Naive thymus-derived CD4-positive, alpha-beta T cell (primary cell): ENCODE measurements around the gene PLD6. TPM values are rescaled to one million over a fixed set of nuclear protein-coding genes. Genes with fewer than 3 reads are reported as not detected.

ENCODE experiments used
- polyA plus RNA-seq, 2 donors: library from polyadenylated mRNA; unstranded; fragments of 300-500 nt; fragmentation: Illumina TruSeq; gene quantifications; one replicate each; pipeline ENCODE4 v1.2.3, GENCODE V29; 2021
- total RNA-seq, 6 experiments: library from RNA in 5 of 6; stranded (reverse) in 5 of 6; gene quantifications; 1 replicate in 5 of 6; 2 replicates in 1 of 6; pipeline ENCODE4 v1.2.3 and lab custom pipeline; 2021 to 2026

The PLD6 gene
- total and polyA plus RNA-seq, 7 experiments from 2014 or later, result 6.2 to 16.4 (median 12.1) TPM

Other genes starting within 250 kb of the PLD6 start
- gene TNFRSF13B, start 234.2 kb downstream of the PLD6 start, total RNA-seq, result 1 to 10 TPM in 2 of 5 experiments, under 1 TPM in 1, not detected in 2; 0.79 to 2.4 (median 1.9) TPM
- gene TNFRSF13B, start 234.2 kb downstream of the PLD6 start, polyA plus RNA-seq, result under 1 TPM in 1 of 2 donors, not detected in 1; 0.21 TPM
- gene MPRIP, start 163.9 kb downstream of the PLD6 start, total RNA-seq, result 100 to 1,000 TPM; 191 to 259 (median 199) TPM
- 10 to 100 TPM; 18.6 to 30.0 TPM for gene MPRIP, start 163.9 kb downstream of the PLD6 start, polyA plus RNA-seq
- 10 to 100 TPM; 39.4 to 94.7 (median 66.9) TPM for gene FLCN, start 30.8 kb upstream of the PLD6 start, total RNA-seq
- 1 to 10 TPM; 4.7 to 6.6 TPM for gene FLCN, start 30.8 kb upstream of the PLD6 start, polyA plus RNA-seq
- 10 to 100 TPM; 44.7 to 98.7 (median 69.4) TPM for gene COPS3, start 74.9 kb upstream of the PLD6 start, total RNA-seq
- 10 to 100 TPM; 76.5 to 86.3 TPM for gene COPS3, start 74.9 kb upstream of the PLD6 start, polyA plus RNA-seq
- 1 to 10 TPM; 2.9 to 6.3 (median 3.5) TPM for gene NT5M, start 97.0 kb upstream of the PLD6 start, total RNA-seq
- gene NT5M, start 97.0 kb upstream of the PLD6 start, polyA plus RNA-seq, result 1 to 10 TPM in 1 of 2 donors, under 1 TPM in 1; 0.85 to 4.4 TPM